HepG2 (cell line): ENCODE measurements around the gene MUTYH. TPM values are rescaled to one million over a fixed set of nuclear protein-coding genes. Genes with fewer than 3 reads are reported as not detected.

Experiments used
- ATAC-seq: fragments of 200-7000 bp; cut with Tn5 transposase; 3 replicates; pipeline ENCODE4 v1.9.1; 2020; ENCODE audit warnings: mild to moderate bottlenecking, moderate library complexity
- BruUV-seq: library from RNA; stranded (reverse); fragments of 400-500 nt; replicated peaks from 2 replicates; lab custom pipeline; 2021; lab: Mats Ljungman, UMichigan
- CTCF ChIA-PET: fragments of 300-600 bp; formaldehyde crosslinking; extraction: SDS; loops from one replicate; lab custom pipeline; 2021; ENCODE audit warnings: low total read pairs, inconsistent platforms, low intra/inter-chr PET ratio; lab: Yijun Ruan, JAX
- POLR2A ChIA-PET: fragments of 350-600 bp; sonication (Branson Sonifier 250); formaldehyde crosslinking; loops from one replicate; lab custom pipeline; 2020; ENCODE audit warnings: antibody characterized with exemption, inconsistent platforms; lab: Yijun Ruan, JAX
- DNase-seq: peaks from one replicate; pipeline ENCODE4 v3.0.0-alpha.2; 2015; ENCODE audit warnings: low spot score
- FAIRE-seq: peaks from 3 replicates; lab custom pipeline; 2011; peaks lifted over from hg19 to GRCh38; lab: Jason Lieb, UNC
- H2AFZ ChIP-seq: one replicate; pipeline ENCODE4 v1.6.1; 2011; ENCODE audit warnings: low read length, inconsistent platforms
- H3K27ac ChIP-seq: fragments of 300-600 bp; 3 replicates; pipeline ENCODE4 v1.8.0; 2011; ENCODE audit warnings: mixed run types, mild to moderate bottlenecking, mixed read lengths, low read length, inconsistent platforms; ENCODE audit not compliant: insufficient read depth; ENCODE audit errors: extremely low read length
- H3K27me3 ChIP-seq, 2 experiments: fragments of 200-600 bp in 1 of 2; 2 replicates in 1 of 2; 3 replicates in 1 of 2; pipeline versions ENCODE4 v1.6.0 to v1.8.0; 2011; ENCODE audit warnings: low read length in 2 of 2, mild to moderate bottlenecking in 2 of 2, moderate library complexity in 2 of 2, inconsistent platforms in 1 of 2; ENCODE audit not compliant: insufficient read depth in 2 of 2, control insufficient read depth in 1 of 2
- H3K36me3 ChIP-seq, 2 experiments: fragments of 200-600 bp in 1 of 2; replicated peaks in 1 of 2; 2 replicates in 1 of 2; 3 replicates in 1 of 2; pipeline versions ENCODE4 v1.5.1 to v1.8.0; 2011; ENCODE audit warnings: low read length in 2 of 2, inconsistent platforms in 1 of 2; ENCODE audit not compliant: insufficient read depth in 2 of 2, control insufficient read depth in 1 of 2
- H3K4me1 ChIP-seq: 2 replicates; pipeline ENCODE4 v1.5.1; 2012; ENCODE audit warnings: low read length, inconsistent platforms; ENCODE audit not compliant: insufficient read depth
- H3K4me2 ChIP-seq: 2 replicates; pipeline ENCODE4 v1.6.0; 2011; ENCODE audit warnings: low read depth, low read length, inconsistent platforms
- H3K4me3 ChIP-seq, 3 experiments: fragments of 200-600 bp in 1 of 3; sonication (generic), shearing (Covaris generic) in 1 of 3; replicated peaks in 1 of 3; 2 replicates each; pipeline ENCODE4 v1.5.1; 2011 to 2016; ENCODE audit warnings: low read length in 3 of 3, inconsistent platforms in 2 of 3, low read depth in 2 of 3, mild to moderate bottlenecking in 2 of 3, control low read depth in 1 of 3, mixed read lengths in 1 of 3; ENCODE audit not compliant: insufficient read depth in 1 of 3
- H3K79me2 ChIP-seq: one replicate; pipeline ENCODE4 v1.6.1; 2011; ENCODE audit warnings: low read length, inconsistent platforms; ENCODE audit not compliant: insufficient read depth
- H3K9ac ChIP-seq: 2 replicates; pipeline ENCODE4 v1.6.0; 2011; ENCODE audit warnings: mild to moderate bottlenecking, low read depth, low read length, inconsistent platforms; ENCODE audit not compliant: insufficient read depth
- H3K9me3 ChIP-seq: 2 replicates; pipeline ENCODE4 v1.5.1; 2012; ENCODE audit warnings: mild to moderate bottlenecking, low read length
- H4K20me1 ChIP-seq: 2 replicates; pipeline ENCODE4 v1.6.0; 2011; ENCODE audit warnings: inconsistent platforms, mild to moderate bottlenecking, low read length, moderate library complexity; ENCODE audit not compliant: insufficient read depth
- MYNN ChIP-seq: sonication (generic); formaldehyde crosslinking; IDR thresholded peaks from 2 replicates; pipeline ENCODE4 v1.4.0; 2020; ENCODE audit warnings: mild to moderate bottlenecking, low read depth, missing genetic modification reagents
- MZF1 ChIP-seq: sonication (generic); formaldehyde crosslinking; IDR thresholded peaks from 2 replicates; pipeline ENCODE4 v1.8.1; 2023; ENCODE audit warnings: mild to moderate bottlenecking, missing genetic modification reagents, borderline replicate concordance
- NFYC ChIP-seq: IDR thresholded peaks from 2 replicates; pipeline ENCODE4 v1.6.1; 2016; ENCODE audit warnings: missing genetic modification reagents, missing compliant biosample characterization
- SMAD3 ChIP-seq: sonication (generic); formaldehyde crosslinking; IDR thresholded peaks from 2 replicates; pipeline ENCODE4 v1.4.0; 2020; ENCODE audit warnings: missing genetic modification reagents
- TCF7L2 ChIP-seq: IDR thresholded peaks from 2 replicates; pipeline ENCODE4 v1.6.1; 2011; ENCODE audit warnings: mild to moderate bottlenecking, low read depth, low read length, moderate library complexity
- TERF1 ChIP-seq: sonication (generic); formaldehyde crosslinking; IDR thresholded peaks from 2 replicates; pipeline ENCODE4 v1.8.0; 2022; ENCODE audit warnings: mild to moderate bottlenecking, missing genetic modification reagents, moderate library complexity
- ZFY ChIP-seq: sonication (generic); formaldehyde crosslinking; IDR thresholded peaks from 2 replicates; pipeline ENCODE4 v1.4.0; 2020; ENCODE audit warnings: missing genetic modification reagents
- ZFYVE20 ChIP-seq: sonication (generic); formaldehyde crosslinking; IDR thresholded peaks from 2 replicates; pipeline ENCODE4 v1.8.0; 2023; ENCODE audit warnings: low read depth, mild to moderate bottlenecking, moderate library complexity, missing genetic modification reagents, borderline replicate concordance
- ZNF383 ChIP-seq: sonication (generic); formaldehyde crosslinking; IDR thresholded peaks from 2 replicates; pipeline ENCODE4 v1.4.0; 2020; ENCODE audit warnings: missing genetic modification reagents, mild to moderate bottlenecking, borderline replicate concordance
- WGBS: methylation state at CpG from one replicate; pipeline ENCODE4 v1.1.6; 2017; ENCODE audit warnings: low lambda C conversion rate; 5-methylcytosine and 5-hydroxymethylcytosine counted together
- in situ Hi-C: cut with HindIII; loops from 2 replicates; pipeline ENCODE4 v1.10.0; 2017; ENCODE audit warnings: low pct_unique_long_range_greater_than_20kb; ENCODE audit not compliant: extremely low pct_ligation_motif_present
- intact Hi-C: fragments of 100-400 bp; cut with micrococcal nuclease; formaldehyde crosslinking; loops from one replicate; pipeline ENCODE4 v1.10.0; 2022; ENCODE audit not compliant: unreplicated experiment
- polyA plus RNA-seq, 8 experiments: library from polyadenylated mRNA; depleted of rRNA in 3 of 8; stranded (reverse) in 7 of 8; unstranded in 1 of 8; fragments of >200 nt; fragmentation: Illumina TruSeq in 4 of 8; extraction: Trizol in 4 of 8; gene quantifications; 2 replicates each; pipeline versions ENCODE4 v1.2.1 to v1.2.3, GENCODE V29; 2011 to 2016; ENCODE audit warnings: low read depth in 4 of 8, missing spikeins in 1 of 8, mixed read lengths in 1 of 8; ENCODE audit not compliant: insufficient read depth in 1 of 8
- total RNA-seq, 5 experiments: library from RNA; depleted of rRNA; stranded (reverse); fragments of >200 nt; fragmentation: Illumina TruSeq; extraction: Trizol; gene quantifications; 2 replicates each; pipeline ENCODE4 v1.2.3, GENCODE V29; 2016; ENCODE audit warnings: low read depth in 1 of 5
- TF ChIP-seq, protein P1 (sequence below): sonication (generic); formaldehyde crosslinking; IDR thresholded peaks from 2 replicates; pipeline ENCODE4 v1.5.1; 2020; ENCODE audit warnings: missing genetic modification reagents, mild to moderate bottlenecking, borderline replicate concordance
- TF ChIP-seq, protein P2 (sequence below): sonication (generic); formaldehyde crosslinking; IDR thresholded peaks from 2 replicates; pipeline ENCODE4 v1.4.0; 2020; ENCODE audit warnings: missing genetic modification reagents
- TF ChIP-seq, protein P3 (sequence below): sonication (generic); formaldehyde crosslinking; IDR thresholded peaks from 2 replicates; pipeline ENCODE4 v1.4.0; 2020; ENCODE audit warnings: missing genetic modification reagents
- TF ChIP-seq, protein P4 (sequence below): sonication (generic); formaldehyde crosslinking; conservative IDR thresholded peaks from 2 replicates; pipeline ENCODE4 v1.4.0; 2020; ENCODE audit warnings: missing genetic modification reagents

The MUTYH gene
- total and polyA plus RNA-seq, 2 of the 13 experiments (the other 11 are each of a cell fraction or from before 2014, with no cell fraction given), result 16.3 to 17.1 TPM

DNA sequence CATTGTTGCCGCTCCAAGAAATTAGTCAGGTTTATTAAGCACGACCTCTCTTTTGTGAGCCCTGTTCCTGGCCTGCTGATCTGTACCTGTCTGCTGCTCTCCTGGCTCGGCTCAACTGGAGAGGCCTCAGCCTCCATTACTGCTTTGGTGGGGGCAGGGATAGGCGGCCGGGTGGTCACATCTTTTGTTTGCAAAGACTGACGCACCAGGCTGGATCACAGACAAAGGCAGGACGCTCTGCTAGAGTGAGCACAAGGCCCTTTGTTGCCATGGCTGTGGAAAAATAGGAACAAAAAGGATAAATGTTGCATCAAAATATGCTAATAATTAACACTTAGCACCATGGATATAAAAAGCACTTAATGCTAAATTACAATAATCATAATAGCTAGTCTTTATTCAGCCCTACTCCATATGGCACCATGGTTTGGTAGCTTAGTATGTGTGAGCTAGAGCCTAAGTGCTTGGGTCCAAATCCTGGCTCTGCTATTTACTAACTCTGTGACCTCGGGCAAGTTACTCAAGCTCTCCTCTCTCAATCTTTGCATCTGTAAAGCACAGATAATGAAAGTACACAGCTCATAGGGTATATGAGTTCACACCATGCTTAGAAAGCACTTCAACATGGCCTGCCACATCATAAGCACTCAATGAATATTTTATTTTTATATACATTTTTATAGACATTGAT lies 42.4 kb downstream of the MUTYH start:
- peak overlapping the region; percentile 70 for H3K4me2 ChIP-seq
- H4K20me1 ChIP-seq, result no peaks in the 10 kb centered on the region
- BruUV-seq, result no TSS peak
- WGBS, result 9% methylated on average over 8 of the region's 8 CpGs
- H3K79me2 ChIP-seq, result no peaks in the 10 kb centered on the region
- H2AFZ ChIP-seq, result no peak overlapping the region
- H3K27me3 ChIP-seq, result no peaks in the 10 kb centered on the region
- in situ Hi-C loops (no loop called here), intact Hi-C loops (no loop called here)
- ChIA-PET POLR2A (interaction anchor here (0.9 to 10.2 kb wide), 8 partner anchors 32 to 498 kb away, joined by 3 to 231 read pairs (median 7); partner anchors contain the start of genes HECTD3, MUTYH, PLK3 and TOE1), CTCF (interaction anchor here (1.0 kb wide), 1 partner anchor 282 kb away, joined by 3 read pairs; no protein-coding TSS in a partner anchor)
- H3K9me3 ChIP-seq, result no peaks in the 10 kb centered on the region
- H3K4me3 ChIP-seq, result peak overlapping the region in 2 of 3 experiments; percentile 9 to 52; a peak in 3 of 6 replicates
- peak overlapping the region; percentile 80 for H3K27ac ChIP-seq
- DNase-seq, result peak; percentile 87
- peak overlapping the region; percentile 66 for H3K9ac ChIP-seq
- peaks cover 78% of the 10 kb centered on the region for H3K4me1 ChIP-seq
- peak; percentile 88 for FAIRE-seq
- H3K36me3 ChIP-seq, result no peaks in the 10 kb centered on the region
- ATAC-seq, result peak; percentile 84
- peak; percentile 39; the same call in 1 of the 2 replicates for TF ChIP-seq ZFY (CRISPR knock-in tag)
- no peak for TF ChIP-seq ZNF383
- no peak for TF ChIP-seq SMAD3
- TF ChIP-seq, protein P1, sequence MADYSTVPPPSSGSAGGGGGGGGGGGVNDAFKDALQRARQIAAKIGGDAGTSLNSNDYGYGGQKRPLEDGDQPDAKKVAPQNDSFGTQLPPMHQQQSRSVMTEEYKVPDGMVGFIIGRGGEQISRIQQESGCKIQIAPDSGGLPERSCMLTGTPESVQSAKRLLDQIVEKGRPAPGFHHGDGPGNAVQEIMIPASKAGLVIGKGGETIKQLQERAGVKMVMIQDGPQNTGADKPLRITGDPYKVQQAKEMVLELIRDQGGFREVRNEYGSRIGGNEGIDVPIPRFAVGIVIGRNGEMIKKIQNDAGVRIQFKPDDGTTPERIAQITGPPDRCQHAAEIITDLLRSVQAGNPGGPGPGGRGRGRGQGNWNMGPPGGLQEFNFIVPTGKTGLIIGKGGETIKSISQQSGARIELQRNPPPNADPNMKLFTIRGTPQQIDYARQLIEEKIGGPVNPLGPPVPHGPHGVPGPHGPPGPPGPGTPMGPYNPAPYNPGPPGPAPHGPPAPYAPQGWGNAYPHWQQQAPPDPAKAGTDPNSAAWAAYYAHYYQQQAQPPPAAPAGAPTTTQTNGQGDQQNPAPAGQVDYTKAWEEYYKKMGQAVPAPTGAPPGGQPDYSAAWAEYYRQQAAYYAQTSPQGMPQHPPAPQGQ (CRISPR knock-in tag), result no peak
- TF ChIP-seq, protein P2, sequence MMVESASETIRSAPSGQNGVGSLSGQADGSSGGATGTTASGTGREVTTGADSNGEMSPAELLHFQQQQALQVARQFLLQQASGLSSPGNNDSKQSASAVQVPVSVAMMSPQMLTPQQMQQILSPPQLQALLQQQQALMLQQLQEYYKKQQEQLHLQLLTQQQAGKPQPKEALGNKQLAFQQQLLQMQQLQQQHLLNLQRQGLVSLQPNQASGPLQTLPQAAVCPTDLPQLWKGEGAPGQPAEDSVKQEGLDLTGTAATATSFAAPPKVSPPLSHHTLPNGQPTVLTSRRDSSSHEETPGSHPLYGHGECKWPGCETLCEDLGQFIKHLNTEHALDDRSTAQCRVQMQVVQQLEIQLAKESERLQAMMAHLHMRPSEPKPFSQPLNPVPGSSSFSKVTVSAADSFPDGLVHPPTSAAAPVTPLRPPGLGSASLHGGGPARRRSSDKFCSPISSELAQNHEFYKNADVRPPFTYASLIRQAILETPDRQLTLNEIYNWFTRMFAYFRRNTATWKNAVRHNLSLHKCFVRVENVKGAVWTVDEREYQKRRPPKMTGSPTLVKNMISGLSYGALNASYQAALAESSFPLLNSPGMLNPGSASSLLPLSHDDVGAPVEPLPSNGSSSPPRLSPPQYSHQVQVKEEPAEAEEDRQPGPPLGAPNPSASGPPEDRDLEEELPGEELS, result peak; percentile 47; the same call in 1 of the 2 replicates
- no peak for TF ChIP-seq TCF7L2
- TF ChIP-seq, protein P3, sequence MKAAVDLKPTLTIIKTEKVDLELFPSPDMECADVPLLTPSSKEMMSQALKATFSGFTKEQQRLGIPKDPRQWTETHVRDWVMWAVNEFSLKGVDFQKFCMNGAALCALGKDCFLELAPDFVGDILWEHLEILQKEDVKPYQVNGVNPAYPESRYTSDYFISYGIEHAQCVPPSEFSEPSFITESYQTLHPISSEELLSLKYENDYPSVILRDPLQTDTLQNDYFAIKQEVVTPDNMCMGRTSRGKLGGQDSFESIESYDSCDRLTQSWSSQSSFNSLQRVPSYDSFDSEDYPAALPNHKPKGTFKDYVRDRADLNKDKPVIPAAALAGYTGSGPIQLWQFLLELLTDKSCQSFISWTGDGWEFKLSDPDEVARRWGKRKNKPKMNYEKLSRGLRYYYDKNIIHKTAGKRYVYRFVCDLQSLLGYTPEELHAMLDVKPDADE (CRISPR knock-in tag), result no peak
- no peak for TF ChIP-seq NFYC (CRISPR knock-in tag)
- no peak for TF ChIP-seq ZFYVE20 (CRISPR knock-in tag)
- no peak for TF ChIP-seq TERF1 (CRISPR knock-in tag)
- no peak for TF ChIP-seq MZF1
- TF ChIP-seq, protein P4, sequence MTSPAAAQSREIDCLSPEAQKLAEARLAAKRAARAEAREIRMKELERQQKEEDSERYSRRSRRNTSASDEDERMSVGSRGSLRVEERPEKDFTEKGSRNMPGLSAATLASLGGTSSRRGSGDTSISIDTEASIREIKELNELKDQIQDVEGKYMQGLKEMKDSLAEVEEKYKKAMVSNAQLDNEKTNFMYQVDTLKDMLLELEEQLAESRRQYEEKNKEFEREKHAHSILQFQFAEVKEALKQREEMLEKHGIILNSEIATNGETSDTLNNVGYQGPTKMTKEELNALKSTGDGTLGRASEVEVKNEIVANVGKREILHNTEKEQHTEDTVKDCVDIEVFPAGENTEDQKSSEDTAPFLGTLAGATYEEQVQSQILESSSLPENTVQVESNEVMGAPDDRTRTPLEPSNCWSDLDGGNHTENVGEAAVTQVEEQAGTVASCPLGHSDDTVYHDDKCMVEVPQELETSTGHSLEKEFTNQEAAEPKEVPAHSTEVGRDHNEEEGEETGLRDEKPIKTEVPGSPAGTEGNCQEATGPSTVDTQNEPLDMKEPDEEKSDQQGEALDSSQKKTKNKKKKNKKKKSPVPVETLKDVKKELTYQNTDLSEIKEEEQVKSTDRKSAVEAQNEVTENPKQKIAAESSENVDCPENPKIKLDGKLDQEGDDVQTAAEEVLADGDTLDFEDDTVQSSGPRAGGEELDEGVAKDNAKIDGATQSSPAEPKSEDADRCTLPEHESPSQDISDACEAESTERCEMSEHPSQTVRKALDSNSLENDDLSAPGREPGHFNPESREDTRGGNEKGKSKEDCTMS (CRISPR knock-in tag), result no peak
- no peak for TF ChIP-seq MYNN (CRISPR knock-in tag)
